GM19455 (cell line): ENCODE data around the gene FAM131A.
A peak's percentile ranks its signal among the peaks of the same experiment; 100 is the strongest.

ENCODE experiments used
- ATAC-seq: cut with Tn5 transposase; IDR thresholded peaks from one replicate; pipeline ENCODE4 v1.9.1; 2021; ENCODE audit not compliant: unreplicated experiment

The FAM131A gene

DNA sequence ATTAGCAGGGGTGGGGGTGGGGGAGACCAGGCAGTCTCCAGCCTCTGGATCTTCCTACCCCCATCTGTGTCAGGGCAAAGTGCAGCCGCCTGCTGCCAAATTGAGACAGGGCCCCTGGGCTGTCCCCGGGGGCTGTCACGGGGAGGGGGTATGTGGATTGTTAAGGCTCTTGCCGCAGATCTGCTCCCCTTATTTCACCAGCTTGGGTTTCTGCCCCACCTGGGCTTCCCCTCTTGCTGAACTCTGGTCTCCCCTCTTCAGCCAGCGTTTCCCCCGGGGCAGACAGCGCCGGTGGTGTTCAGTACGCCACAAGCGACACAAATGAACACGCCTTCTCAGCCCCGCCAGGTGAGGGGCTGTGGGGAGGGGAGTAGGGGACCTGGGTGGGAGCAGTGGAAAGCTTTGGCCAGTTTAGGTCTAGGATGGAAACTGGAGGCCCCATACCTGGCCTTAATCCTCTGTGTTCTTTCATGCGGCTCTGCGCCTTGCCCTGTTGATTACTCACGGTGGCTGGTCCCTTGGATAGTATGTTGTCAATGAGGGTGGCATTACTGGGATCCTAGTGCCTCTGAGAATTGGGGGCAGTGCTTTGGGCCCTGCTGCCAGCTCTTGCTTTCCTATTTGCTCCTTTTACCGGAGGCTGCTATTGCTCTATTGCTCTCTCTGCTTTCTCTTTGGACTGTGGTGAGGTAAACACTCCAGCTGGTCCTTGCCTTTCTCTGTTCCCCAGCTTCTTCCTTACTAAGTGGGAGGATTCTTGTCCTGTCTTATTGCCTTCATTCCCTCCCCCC lies 21.3 kb upstream of the FAM131A start:
- ATAC-seq, result no peak

DNA sequence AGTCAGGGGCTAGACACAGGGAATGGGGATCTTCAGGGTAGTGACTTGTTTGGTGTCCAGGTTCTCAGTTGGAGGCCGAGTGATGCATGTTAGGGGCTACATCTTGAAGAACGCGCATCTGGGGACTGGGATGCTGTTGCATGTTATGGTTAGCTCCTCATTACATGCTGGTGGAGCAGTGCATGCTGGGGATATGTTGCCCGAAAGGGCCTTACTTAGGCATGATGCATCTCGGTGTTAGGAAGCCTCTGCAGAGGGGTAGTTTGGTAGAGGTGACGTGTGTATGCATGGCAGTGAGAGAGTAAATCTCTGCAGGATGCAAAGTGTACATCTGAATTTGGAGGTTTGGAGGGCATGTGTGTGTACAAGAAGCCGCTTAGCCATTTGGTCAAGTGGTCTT lies 20.6 kb upstream of the FAM131A start:
- no peak for ATAC-seq

DNA sequence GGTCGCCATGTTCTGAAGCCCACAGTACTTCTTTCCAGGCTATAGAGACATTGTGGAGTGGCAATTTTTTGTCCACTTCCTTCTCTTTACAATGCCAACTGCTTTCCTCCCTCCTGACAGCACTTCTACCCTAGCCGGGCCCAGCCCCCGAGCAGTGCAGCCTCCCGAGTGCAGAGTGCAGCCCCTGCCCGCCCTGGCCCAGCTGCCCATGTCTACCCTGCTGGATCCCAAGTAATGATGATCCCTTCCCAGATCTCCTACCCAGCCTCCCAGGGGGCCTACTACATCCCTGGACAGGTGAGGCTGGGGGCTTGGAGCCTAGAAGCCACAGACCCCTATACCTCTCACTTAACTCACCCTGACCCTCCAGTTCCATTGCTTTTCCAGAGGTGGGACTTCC lies 20.2 kb upstream of the FAM131A start:
- no peak for ATAC-seq

GRCh38 chr3:184320104-184320445 lies 17.3 kb upstream of the FAM131A start:
- no peak for ATAC-seq

DNA sequence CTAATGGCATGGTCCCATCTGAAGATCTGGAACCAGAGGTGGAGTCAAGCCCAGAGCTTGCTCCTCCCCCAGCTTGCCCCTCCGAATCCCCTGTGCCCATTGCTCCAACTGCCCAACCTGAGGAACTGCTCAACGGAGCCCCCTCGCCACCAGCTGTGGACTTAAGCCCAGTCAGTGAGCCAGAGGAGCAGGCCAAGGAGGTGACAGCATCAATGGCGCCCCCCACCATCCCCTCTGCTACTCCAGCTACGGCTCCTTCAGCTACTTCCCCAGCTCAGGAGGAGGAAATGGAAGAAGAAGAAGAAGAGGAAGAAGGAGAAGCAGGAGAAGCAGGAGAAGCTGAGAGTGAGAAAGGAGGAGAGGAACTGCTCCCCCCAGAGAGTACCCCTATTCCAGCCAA lies 15.7 kb upstream of the FAM131A start:
- ATAC-seq, result no peak

DNA sequence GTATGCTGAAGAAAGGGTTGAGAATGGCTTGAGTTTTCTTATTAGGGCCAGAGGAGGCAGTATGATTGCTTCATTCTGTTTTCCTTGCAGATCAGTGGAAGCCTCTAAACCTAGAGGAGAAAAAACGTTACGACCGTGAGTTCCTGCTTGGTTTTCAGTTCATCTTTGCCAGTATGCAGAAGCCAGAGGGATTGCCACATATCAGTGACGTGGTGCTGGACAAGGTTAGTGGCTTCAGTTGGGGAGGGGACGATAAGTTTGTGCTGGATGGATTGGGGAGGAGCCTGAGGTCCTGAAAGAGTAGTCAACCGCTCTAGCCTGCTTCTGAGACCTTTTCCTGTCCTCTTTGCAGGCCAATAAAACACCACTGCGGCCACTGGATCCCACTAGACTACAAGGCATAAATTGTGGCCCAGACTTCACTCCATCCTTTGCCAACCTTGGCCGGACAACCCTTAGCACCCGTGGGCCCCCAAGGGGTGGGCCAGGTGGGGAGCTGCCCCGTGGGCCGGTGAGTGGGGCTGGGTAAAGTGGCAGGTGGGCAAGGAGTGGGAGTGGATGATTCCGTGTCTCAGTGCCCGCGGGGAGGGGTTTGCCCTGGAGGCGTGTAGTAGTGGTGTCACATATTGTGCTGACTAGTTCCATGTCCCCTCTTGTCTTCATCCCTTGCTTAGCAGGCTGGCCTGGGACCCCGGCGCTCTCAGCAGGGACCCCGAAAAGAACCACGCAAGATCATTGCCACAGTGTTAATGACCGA lies 14.5 kb upstream of the FAM131A start:
- ATAC-seq, result no peak

GRCh38 chr3:184323696-184324095 lies 13.7 kb upstream of the FAM131A start:
- ATAC-seq, result no peak

DNA sequence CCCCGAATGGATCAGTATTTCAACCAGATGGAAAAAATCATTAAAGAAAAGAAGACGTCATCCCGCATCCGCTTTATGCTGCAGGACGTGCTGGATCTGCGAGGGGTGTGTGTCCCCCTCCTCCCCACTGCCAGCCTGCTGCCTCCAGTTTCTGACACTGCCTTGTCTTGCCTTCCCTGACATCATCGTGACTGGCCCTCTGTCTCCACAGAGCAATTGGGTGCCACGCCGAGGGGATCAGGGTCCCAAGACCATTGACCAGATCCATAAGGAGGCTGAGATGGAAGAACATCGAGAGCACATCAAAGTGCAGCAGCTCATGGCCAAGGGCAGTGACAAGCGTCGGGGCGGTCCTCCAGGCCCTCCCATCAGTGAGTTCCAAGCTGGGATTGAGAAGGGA lies 12.1 kb upstream of the FAM131A start:
- no peak for ATAC-seq

GRCh38 chr3:184325715-184326369 lies 11.6 kb upstream of the FAM131A start:
- ATAC-seq, result no peak

- ATAC-seq, result no peak
Measured at GRCh38 chr3:184327171-184327570, 10.2 kb upstream of the FAM131A start.

DNA sequence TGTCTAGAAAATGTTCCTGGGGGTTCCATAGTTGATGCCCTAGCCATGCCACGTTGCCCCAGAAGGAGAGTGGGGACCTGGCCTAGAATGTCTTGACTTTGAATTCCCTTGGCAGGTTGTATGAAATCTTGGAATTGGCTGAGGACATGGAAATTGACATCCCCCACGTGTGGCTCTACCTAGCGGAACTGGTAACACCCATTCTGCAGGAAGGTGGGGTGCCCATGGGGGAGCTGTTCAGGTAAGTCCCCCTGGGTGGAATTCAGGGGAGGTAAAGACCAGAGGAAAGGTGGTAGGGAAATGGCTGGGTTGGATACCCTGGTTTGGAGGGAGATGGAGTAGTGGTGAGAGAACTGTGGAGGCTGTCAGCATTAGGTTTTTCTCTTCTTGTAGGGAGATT lies 8.9 kb upstream of the FAM131A start:
- no peak for ATAC-seq

- no peak for ATAC-seq
Measured at GRCh38 chr3:184332370-184333090, 4.9 kb upstream of the FAM131A start.

DNA sequence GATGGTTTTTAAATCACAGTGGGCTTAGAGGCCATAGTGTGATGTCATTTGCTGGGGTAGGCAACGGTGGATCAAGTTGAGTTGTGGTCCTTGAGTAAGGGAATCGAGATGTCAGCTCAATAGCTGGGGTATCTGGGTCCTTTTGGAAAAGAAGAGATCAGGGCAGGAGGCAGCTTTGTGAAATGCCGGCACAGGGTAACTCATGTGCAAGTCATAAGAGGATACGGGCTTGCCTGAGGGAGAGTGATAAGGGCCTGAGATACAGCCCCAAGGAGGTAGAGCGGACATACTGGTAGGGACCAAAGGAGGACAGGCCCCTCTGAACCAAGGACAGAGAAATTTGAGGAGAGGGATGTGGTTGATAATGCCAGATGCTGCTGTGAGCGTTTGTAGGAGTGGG lies 4.2 kb upstream of the FAM131A start:
- ATAC-seq, result no peak

DNA sequence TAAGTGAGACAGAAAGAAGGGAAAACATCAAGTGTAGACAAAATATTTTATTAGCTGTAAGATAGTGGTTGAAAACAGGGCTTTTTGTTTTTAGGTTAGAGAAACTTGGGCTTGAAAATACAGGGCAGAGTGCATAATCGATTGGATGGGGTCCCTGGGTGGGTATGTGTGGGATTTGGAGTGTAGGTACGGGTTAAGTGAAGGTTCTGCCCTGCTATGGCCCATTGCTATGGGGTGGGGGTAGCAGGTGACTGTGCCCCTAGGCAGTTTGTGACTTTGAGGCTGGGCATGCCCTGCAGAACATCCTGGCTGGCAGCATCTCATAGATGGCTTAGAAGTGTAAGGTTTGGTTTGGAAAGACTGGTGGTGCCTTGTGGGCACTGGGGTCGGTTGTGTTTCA lies 3.7 kb upstream of the FAM131A start:
- ATAC-seq, result no peak

DNA sequence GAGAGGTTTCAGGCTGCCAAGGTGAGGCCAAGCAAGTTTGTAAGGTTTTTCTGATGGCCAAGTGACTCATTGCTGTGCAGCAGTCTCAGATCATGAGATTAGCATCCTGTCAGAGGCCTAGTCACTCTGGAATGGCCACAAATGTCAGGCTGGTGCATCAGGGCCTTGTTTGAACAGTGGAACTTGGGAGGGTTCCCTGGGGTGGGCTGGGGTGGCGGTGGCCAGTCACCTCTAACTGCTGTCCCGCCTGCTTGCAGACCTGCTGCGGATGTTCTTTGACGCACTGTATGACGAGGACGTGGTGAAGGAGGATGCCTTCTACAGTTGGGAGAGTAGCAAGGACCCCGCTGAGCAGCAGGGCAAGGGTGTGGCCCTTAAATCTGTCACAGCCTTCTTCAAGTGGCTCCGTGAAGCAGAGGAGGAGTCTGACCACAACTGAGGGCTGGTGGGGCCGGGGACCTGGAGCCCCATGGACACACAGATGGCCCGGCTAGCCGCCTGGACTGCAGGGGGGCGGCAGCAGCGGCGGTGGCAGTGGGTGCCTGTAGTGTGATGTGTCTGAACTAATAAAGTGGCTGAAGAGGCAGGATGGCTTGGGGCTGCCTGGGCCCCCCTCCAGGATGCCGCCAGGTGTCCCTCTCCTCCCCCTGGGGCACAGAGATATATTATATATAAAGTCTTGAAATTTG lies 2.8 kb upstream of the FAM131A start:
- ATAC-seq, result no peak

DNA sequence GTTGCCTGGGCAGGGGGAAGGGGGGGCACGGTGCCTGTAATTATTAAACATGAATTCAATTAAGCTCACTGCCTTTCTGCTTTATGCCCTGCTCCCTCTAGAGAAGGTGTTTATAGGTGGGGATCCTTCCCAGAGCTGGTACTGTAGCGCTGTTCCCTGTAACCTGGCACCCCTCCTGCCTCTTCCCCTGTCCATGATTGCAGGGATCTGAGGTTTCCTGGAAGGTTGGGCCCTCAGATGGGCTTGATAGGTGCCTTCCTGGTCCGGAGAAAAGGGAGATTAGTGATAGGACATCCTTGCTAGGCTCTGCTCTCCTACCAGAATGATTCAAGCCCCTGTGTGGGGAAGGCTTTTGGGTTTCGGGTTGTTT lies 2.1 kb upstream of the FAM131A start:
- ATAC-seq, result peak; percentile 8

DNA sequence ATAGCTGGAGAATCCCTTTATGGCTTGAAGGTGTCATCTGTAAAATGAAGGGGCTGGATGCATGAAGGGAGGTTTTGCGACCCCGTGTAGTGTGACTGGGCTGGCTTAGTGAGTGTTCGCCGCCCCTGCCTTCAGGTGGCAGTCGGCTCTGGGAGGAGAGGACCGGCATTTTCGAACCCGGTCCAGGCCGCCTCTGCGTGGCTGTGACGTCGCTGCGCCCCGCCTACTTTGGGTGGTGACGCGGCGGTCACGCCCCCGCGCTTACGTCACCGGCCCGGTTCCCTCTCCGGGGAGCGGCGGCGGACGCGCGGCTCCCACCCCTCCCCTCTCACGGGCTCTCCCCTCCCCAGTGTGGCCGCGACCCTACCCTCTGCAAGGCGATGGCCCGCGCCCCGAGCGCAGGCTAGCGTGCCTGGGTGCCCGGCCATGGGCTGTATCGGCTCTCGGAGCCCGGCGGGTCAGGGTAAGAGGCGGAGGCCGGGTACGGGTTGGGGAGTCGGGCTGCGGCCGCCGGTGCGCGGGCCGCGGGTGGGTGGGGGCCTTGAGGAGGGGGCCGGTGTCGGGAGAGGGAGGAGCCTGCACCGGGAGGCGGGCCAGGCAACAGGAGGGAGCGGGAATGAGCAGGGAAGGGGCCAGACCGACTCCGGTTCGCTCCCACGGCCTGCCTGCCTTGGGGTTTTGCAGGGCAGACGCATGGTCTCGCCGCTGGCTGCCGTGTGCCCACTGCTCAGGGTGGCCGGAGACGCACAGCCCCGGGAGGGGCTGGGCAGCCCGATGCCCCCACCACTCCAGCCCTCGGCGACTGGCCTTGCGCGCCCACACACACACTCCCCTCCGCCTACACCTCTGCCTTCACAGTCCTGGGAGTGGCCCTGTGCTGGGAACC lies 1.5 kb upstream of the FAM131A start:
- peak; percentile 87 for ATAC-seq

DNA sequence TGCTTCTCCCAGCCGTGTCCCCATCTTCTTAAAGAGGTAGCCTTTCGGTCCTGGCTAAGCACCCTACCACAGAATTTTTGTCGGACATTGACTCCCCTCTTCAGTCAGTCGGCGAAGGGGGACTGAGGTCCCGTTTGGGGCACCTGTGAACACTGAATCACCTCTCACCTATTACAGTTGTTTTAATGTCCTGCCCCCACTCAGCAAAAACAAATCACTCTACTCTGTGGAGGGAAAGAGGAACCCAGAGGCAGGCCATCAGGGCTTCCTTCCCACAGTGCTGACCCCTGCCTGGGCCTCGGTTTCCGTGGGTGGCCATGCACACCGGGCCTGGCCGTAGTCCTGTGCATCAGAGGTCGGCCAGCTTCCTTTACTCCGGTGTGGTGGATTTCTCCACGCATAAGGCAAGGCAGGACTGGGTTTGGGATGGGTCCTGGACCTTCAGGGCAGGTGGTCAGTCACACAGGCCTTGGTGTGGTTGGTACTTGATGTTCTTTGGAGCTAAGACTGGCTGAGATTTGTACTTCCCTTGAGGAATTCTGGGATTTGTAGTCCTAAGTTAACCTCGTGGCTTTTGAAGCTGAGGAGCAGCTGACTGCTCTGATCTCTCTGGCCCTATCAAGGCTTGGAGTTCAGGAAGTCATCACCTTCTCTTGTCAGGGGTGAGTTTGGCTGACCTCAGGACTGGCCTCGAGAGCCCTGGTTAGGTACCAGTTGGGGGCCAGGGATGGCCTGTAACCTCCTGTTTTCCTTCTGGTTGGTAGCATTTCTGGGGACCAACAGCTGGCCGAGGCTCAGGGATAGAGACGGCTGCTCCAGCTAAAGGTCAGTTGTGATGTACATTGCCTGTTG lies 627 bp upstream of the FAM131A start:
- no peak for ATAC-seq

DNA sequence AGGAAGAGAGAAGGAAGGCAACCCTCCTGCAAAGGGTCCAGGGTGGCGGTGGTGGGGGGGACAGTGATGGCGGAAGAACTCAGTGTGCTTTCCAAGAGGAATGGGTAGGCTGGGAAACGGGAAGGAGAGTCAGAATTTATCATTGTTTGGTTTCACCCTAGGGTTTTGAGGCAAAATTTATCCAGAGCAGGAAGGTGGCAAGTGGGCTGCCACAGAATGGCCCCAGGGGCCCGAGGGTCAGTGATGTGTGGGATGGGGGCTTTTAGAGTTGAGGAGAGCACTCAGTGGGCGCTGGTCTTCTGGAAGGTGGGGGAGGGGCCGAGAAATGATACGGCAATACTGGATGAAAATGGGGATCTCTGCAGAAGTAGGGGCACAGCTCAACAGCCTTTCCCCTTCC lies 581 bp downstream of the FAM131A start:
- no peak for ATAC-seq
